ENCODE data around the gene ANKRD53.

DNA sequence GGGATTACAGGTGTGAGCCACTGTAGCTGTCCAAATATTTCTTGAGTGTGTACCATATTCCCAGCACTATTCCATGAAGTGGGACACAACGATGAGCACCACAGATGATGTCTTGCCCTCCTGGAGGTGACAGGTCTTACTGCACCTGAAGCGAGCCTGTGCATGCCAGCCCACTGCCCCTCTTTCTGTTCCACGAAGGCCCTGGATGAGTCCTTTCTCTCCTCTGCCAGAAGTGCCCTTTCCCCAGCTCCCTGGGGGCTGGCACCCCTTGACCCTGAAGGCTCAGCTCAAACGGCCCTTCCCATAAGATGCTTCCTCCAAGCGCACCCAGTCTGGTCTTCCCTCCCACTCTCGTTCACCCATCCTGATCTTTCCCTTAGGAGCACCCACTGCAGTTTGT is 37.2 kb upstream of the ANKRD53 start:
- TF ChIP-seq, protein P1, sequence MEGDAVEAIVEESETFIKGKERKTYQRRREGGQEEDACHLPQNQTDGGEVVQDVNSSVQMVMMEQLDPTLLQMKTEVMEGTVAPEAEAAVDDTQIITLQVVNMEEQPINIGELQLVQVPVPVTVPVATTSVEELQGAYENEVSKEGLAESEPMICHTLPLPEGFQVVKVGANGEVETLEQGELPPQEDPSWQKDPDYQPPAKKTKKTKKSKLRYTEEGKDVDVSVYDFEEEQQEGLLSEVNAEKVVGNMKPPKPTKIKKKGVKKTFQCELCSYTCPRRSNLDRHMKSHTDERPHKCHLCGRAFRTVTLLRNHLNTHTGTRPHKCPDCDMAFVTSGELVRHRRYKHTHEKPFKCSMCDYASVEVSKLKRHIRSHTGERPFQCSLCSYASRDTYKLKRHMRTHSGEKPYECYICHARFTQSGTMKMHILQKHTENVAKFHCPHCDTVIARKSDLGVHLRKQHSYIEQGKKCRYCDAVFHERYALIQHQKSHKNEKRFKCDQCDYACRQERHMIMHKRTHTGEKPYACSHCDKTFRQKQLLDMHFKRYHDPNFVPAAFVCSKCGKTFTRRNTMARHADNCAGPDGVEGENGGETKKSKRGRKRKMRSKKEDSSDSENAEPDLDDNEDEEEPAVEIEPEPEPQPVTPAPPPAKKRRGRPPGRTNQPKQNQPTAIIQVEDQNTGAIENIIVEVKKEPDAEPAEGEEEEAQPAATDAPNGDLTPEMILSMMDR (IDR thresholded peaks at IDR 0.05) = no peak
- TF ChIP-seq POLR2A (IDR thresholded peaks at IDR 0.05) (no peak), POLR2AphosphoS5 (IDR thresholded peaks at IDR 0.05) (no peak)
